Activated CD8-positive, alpha-beta memory T cell treated with anti-CD3 and anti-CD28 coated beads, Interleukin-2, amount 10 ng/mL, durations not matched to agents 7 days and 5 days (primary cell): ENCODE data around the gene YAF2. TPM values are rescaled to one million over a fixed set of nuclear protein-coding genes. Genes with fewer than 3 reads are reported as not detected.
A peak's percentile ranks its signal among the peaks of the same experiment; 100 is the strongest.
"Not testable (repeated sequence)": the region's sequence is repeated elsewhere in the genome, so short reads cannot be mapped to it uniquely, and the experiment has no call there.

ENCODE experiments used
- ATAC-seq: fragments of 150-1000 bp; cut with Tn5 transposase; one replicate; pipeline ENCODE4 v1.10.0; 2021; ENCODE audit warnings: moderate library complexity
- CTCF ChIA-PET: fragments of 350-600 bp; sonication (Branson Sonifier 250); formaldehyde crosslinking; loops from one replicate; lab custom pipeline; 2021; ENCODE audit warnings: antibody characterized with exemption; lab: Charles Lee
- DNase-seq: peaks from one replicate; pipeline ENCODE4 v3.0.0-alpha.2; 2020
- H3K27ac Mint-ChIP-seq: one replicate; pipeline ENCODE4 v1.8.0; 2021; ENCODE audit warnings: mild to moderate bottlenecking, mixed read lengths
- H3K27me3 Mint-ChIP-seq: one replicate; pipeline ENCODE4 v1.8.0; 2021; ENCODE audit warnings: mixed read lengths
- H3K36me3 Mint-ChIP-seq: one replicate; pipeline ENCODE4 v1.8.0; 2021; ENCODE audit warnings: mild to moderate bottlenecking, mixed read lengths
- H3K4me1 Mint-ChIP-seq: one replicate; pipeline ENCODE4 v1.8.0; 2021; ENCODE audit warnings: mixed read lengths
- H3K4me3 Mint-ChIP-seq: one replicate; pipeline ENCODE4 v1.8.0; 2021; ENCODE audit warnings: mild to moderate bottlenecking, moderate library complexity, mixed read lengths
- H3K9me3 Mint-ChIP-seq: one replicate; pipeline ENCODE4 v1.8.0; 2022; ENCODE audit warnings: low read depth, mixed read lengths
- total RNA-seq, 2 experiments: library from RNA; stranded (reverse); gene quantifications; one replicate each; pipeline ENCODE4 v1.2.3, GENCODE V29; 2021

Gene YAF2
- total RNA-seq, 2 experiments from 2014 or later, result 39.7 to 42.5 TPM

- Mint-ChIP-seq H3K4me1 (peaks cover 44% of the 10 kb centered on the region), H3K36me3 (peaks cover 26% of the 10 kb centered on the region), H3K4me3 (peak overlapping the region; percentile 86), H3K9me3 (no peaks in the 10 kb centered on the region), H3K27me3 (no peaks in the 10 kb centered on the region), H3K27ac (peak overlapping the region; percentile 84)
- peak; percentile 83 for ATAC-seq
- DNase-seq, result peak; percentile 85
- CTCF ChIA-PET, result interaction anchor here (1.0 kb wide), 1 partner anchor 92 kb away, joined by 3 read pairs; the partner anchor contains the start of gene GXYLT1
These were observed 796 bp downstream of the YAF2 start for GRCh38 chr12:42237052-42237852.

DNA sequence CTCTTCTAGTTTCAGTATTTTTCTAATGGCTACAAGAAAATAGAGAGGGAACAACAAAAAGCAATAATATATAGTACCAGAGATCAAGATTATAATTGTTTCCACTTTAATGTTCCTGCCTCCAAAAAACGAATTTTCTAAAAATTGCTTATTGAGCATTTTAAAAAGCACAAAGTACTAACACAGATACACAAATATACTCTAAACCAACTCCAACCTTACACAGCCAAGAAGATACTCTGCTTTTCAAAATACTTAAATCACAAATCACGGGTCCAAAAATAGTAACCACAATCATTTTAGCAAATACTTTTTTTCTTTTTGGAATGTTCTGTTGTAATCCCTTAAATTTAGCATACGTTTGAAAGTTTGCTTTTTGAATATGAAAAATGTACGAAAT, 2.0 kb downstream of the YAF2 start:
- ATAC-seq (no peak), DNase-seq (no peak)
- no peaks in the 10 kb centered on the region for H3K9me3 Mint-ChIP-seq
- H3K36me3 Mint-ChIP-seq, result peaks cover 26% of the 10 kb centered on the region
- CTCF ChIA-PET, result no interaction called here
- peak overlapping the region; percentile 7 for H3K4me3 Mint-ChIP-seq
- no peaks in the 10 kb centered on the region for H3K27me3 Mint-ChIP-seq
- no peak overlapping the region for H3K27ac Mint-ChIP-seq
- H3K4me1 Mint-ChIP-seq, result peaks cover 39% of the 10 kb centered on the region

- no peaks in the 10 kb centered on the region for H3K9me3 Mint-ChIP-seq
- no peak overlapping the region for H3K4me3 Mint-ChIP-seq
- ATAC-seq, result no peak
- no peak for DNase-seq
- no peak overlapping the region for H3K27ac Mint-ChIP-seq
- CTCF ChIA-PET, result no interaction called here
- H3K4me1 Mint-ChIP-seq, result peaks cover 40% of the 10 kb centered on the region
- H3K36me3 Mint-ChIP-seq, result peaks cover 28% of the 10 kb centered on the region
- H3K27me3 Mint-ChIP-seq, result no peaks in the 10 kb centered on the region
These were observed 2.6 kb downstream of the YAF2 start for GRCh38 chr12:42235426-42235825.

DNA sequence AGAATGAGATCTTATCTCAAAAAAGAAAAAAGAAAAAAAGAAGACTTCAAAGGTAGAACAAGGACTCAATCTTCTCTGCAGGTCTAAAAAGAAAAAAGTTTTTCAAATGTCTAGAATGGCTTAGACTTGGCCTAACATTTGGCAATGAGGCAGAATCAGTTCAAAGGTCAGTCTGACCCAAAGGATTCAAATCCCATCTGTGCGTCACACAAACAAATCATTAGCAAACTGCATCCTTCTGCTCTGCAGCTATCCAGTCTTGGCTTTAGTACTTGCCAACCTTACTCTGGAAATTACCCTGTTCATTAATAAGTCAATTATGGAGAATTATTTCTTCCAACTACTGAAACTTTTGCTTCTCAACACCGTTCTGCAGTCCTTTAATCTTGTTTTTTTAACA, 3.1 kb downstream of the YAF2 start:
- no peaks in the 10 kb centered on the region for H3K27me3 Mint-ChIP-seq
- DNase-seq, result no peak
- peaks cover 41% of the 10 kb centered on the region for H3K4me1 Mint-ChIP-seq
- H3K27ac Mint-ChIP-seq, result no peak overlapping the region
- ATAC-seq, result no peak
- no peak overlapping the region for H3K4me3 Mint-ChIP-seq
- peaks cover 33% of the 10 kb centered on the region for H3K36me3 Mint-ChIP-seq
- no peaks in the 10 kb centered on the region for H3K9me3 Mint-ChIP-seq
- CTCF ChIA-PET, result no interaction called here

- H3K9me3 Mint-ChIP-seq, H3K4me3 Mint-ChIP-seq, CTCF ChIA-PET, DNase-seq, H3K4me1 Mint-ChIP-seq, H3K27ac Mint-ChIP-seq, H3K27me3 Mint-ChIP-seq, ATAC-seq: not testable (repeated sequence)
- H3K36me3 Mint-ChIP-seq, result peaks cover 38% of the 10 kb centered on the region
These were observed 10.5 kb downstream of the YAF2 start for GRCh38 chr12:42227525-42227924.

DNA sequence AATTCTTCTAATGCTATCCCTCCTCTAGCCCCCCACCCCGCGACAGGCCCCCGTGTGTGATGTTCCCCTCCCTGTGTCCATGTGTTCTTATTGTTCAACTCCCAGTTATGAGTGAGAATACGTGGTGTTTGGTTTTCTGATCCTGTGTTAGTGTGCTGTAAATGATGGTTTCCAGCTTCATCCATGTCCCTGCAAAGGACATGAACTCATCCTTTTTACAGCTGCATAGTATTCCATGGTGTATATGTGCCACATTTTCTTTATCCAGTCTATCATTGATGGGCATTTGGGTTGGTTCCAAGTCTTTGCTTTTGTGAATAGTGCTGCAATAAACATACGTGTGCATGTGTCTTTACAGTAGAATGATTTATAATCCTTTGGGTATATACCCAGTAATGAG, 13.5 kb downstream of the YAF2 start:
- ATAC-seq, H3K4me3 Mint-ChIP-seq, H3K27ac Mint-ChIP-seq, DNase-seq, H3K4me1 Mint-ChIP-seq, H3K9me3 Mint-ChIP-seq, H3K27me3 Mint-ChIP-seq, CTCF ChIA-PET: not testable (repeated sequence)
- peaks cover 25% of the 10 kb centered on the region for H3K36me3 Mint-ChIP-seq

DNA sequence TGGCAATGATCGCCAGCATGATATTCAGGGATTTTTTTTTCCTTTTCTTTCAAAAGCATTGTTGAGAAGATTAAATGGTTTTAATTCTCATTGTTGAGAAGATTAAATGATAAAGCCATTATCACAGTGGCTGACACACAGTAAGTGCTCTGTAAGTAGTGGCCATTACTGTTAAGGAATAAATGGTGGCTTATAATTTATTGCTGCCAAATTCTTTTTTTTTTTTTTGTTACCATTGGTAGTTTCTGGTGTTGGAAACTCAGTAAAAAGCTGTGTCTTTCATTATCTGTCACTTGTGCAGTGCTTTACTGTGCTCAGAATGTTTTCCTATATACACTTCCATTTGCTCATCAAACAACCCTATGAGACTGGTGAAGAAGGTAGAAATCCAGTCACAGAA, 15.3 kb downstream of the YAF2 start:
- no peak for ATAC-seq
- Mint-ChIP-seq H3K27ac (no peak overlapping the region), H3K36me3 (peaks cover 25% of the 10 kb centered on the region), H3K4me3 (no peak overlapping the region), H3K4me1 (peaks cover 8% of the 10 kb centered on the region), H3K27me3 (no peaks in the 10 kb centered on the region), H3K9me3 (no peaks in the 10 kb centered on the region)
- CTCF ChIA-PET, result no interaction called here
- no peak for DNase-seq

DNA sequence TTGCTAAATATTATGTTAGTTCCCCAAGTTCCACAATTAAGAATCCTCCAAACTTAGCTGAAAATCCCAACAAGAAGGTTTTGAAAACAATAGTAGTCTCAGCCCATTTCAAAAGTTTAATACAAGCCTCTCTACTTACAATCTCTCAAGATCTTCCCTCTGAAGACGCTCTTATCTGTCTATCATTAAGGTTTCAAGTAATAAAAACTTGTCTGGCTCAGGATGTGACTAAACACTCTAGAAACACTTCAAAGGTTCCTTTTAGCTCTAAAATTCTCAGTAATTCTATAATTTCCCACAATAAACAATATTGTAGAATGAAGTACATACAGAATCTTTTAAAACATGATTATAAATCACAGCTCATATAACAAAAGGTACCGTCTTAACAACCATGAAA, 16.3 kb downstream of the YAF2 start:
- ATAC-seq (no peak), DNase-seq (no peak)
- peaks cover 25% of the 10 kb centered on the region for H3K36me3 Mint-ChIP-seq
- no peaks in the 10 kb centered on the region for H3K9me3 Mint-ChIP-seq
- peaks cover 8% of the 10 kb centered on the region for H3K4me1 Mint-ChIP-seq
- no peak overlapping the region for H3K4me3 Mint-ChIP-seq
- CTCF ChIA-PET, result interaction anchor here (1.0 kb wide), 1 partner anchor 77 kb away, joined by 3 read pairs; no protein-coding TSS in a partner anchor
- H3K27ac Mint-ChIP-seq, result no peak overlapping the region
- H3K27me3 Mint-ChIP-seq, result no peaks in the 10 kb centered on the region

DNA sequence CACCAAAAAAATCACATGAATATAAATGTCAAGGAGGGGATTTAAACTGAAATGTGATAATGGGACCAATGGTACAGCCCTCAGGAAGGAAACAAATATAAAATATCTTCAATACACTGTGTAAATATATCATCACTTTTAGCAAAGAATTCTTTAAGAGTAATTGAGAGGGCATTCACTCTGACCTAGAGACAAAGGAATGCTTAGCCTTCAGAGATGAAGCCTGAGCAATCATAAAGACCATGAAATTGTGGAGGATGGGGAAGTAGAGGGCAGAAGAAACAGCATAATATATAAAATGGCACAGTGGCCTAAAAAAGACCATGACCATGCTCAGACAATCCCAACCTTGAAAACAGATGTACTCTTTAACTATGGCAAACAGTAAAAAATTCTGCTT, 20.4 kb downstream of the YAF2 start:
- Mint-ChIP-seq H3K27me3 (no peaks in the 10 kb centered on the region), H3K36me3 (peaks cover 3% of the 10 kb centered on the region), H3K9me3 (no peaks in the 10 kb centered on the region), H3K27ac (no peak overlapping the region), H3K4me3 (no peak overlapping the region), H3K4me1 (peaks cover 8% of the 10 kb centered on the region)
- CTCF ChIA-PET, result no interaction called here
- no peak for ATAC-seq
- DNase-seq, result no peak

- ATAC-seq, result no peak
These were observed 21.3 kb downstream of the YAF2 start for GRCh38 chr12:42216737-42217136.

GRCh38 chr12:42215759-42216158, 22.3 kb downstream of the YAF2 start:
- DNase-seq, H3K27ac Mint-ChIP-seq, H3K36me3 Mint-ChIP-seq, H3K4me1 Mint-ChIP-seq, ATAC-seq, CTCF ChIA-PET, H3K4me3 Mint-ChIP-seq, H3K27me3 Mint-ChIP-seq, H3K9me3 Mint-ChIP-seq: not testable (repeated sequence)

More at GRCh38 chr12:42216737-42217136, 21.3 kb downstream of the YAF2 start:
- H3K27me3 Mint-ChIP-seq, result no peaks in the 10 kb centered on the region
- H3K36me3 Mint-ChIP-seq, result peaks cover 3% of the 10 kb centered on the region
- DNase-seq, result no peak
- H3K27ac Mint-ChIP-seq, result no peak overlapping the region
- no peak overlapping the region for H3K4me3 Mint-ChIP-seq
- H3K9me3 Mint-ChIP-seq, result no peaks in the 10 kb centered on the region
- H3K4me1 Mint-ChIP-seq, result peaks cover 4% of the 10 kb centered on the region
- CTCF ChIA-PET, result no interaction called here

DNA sequence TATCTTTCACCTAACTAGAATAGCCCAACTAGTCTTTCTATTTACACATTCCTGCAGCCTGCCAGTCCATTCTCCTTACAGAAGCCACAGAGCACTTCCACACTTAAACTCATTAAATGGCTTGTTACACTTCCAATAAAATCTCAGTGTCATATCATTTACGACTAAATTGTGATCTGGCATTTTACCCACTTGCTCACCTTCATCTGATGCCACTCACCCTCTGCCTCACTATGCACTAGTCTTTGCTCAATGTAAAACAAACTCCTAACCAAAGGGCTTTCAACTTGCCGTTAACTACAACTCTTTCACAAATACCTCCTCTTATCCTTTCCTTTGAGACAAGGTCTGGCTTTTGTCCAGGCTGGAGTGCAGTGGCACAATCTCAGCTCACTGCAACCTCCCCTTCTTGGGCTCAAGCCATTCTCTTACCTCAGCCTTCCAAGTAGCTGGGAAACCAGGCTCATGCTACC, 24.1 kb downstream of the YAF2 start:
- no peak for ATAC-seq
- no peak overlapping the region for H3K4me3 Mint-ChIP-seq
- DNase-seq, result no peak
- H3K9me3 Mint-ChIP-seq, result no peaks in the 10 kb centered on the region
- H3K4me1 Mint-ChIP-seq, result peaks cover 2% of the 10 kb centered on the region
- no peak overlapping the region for H3K27ac Mint-ChIP-seq
- CTCF ChIA-PET, result no interaction called here
- H3K36me3 Mint-ChIP-seq, result peaks cover 7% of the 10 kb centered on the region
- H3K27me3 Mint-ChIP-seq, result no peaks in the 10 kb centered on the region

GRCh38 chr12:42213023-42213422, 25.0 kb downstream of the YAF2 start:
- Mint-ChIP-seq H3K27ac (no peak overlapping the region), H3K4me3 (no peak overlapping the region), H3K4me1 (peaks cover 6% of the 10 kb centered on the region), H3K27me3 (no peaks in the 10 kb centered on the region), H3K9me3 (no peaks in the 10 kb centered on the region), H3K36me3 (peaks cover 11% of the 10 kb centered on the region)
- DNase-seq, result no peak
- CTCF ChIA-PET, result no interaction called here
- no peak for ATAC-seq

DNA sequence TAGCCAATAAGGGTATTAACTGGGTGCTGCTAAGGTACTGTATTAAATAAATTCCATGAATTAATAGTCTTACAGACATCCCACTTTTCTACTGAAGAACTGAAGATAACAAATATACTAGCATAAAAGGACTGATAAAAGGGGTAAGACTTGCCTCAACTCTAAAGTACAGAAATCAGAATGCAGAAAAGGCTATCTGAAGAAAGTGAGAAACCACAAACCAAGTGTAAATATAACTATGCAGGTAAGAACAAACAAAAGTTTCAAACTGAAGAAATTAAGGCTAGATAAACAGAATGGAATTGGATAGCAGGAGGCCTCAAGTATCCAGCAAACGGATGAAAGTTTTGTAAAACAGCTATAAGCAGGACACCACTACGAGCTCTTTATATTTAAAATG, 29.5 kb downstream of the YAF2 start:
- Mint-ChIP-seq H3K36me3 (peaks cover 25% of the 10 kb centered on the region), H3K27me3 (no peaks in the 10 kb centered on the region), H3K4me1 (peaks cover 5% of the 10 kb centered on the region), H3K4me3 (no peak overlapping the region), H3K9me3 (no peaks in the 10 kb centered on the region), H3K27ac (no peak overlapping the region)
- no peak for ATAC-seq
- CTCF ChIA-PET, result interaction anchor here (0.7 to 1.7 kb wide), 2 partner anchors 184 to 1447 kb away, joined by 3 read pairs; no protein-coding TSS in a partner anchor
- DNase-seq, result no peak
